ENCODE data around the gene BRINP1. TPM values are rescaled to one million over a fixed set of nuclear protein-coding genes. Genes with fewer than 3 reads are reported as not detected.

Gene BRINP1
- total RNA-seq, 1 donor from 2014 or later = 11.4 TPM

GRCh38 chr9:119322184-119322583 lies 47.1 kb downstream of the BRINP1 start:
- Mint-ChIP-seq H3K27ac (no peak overlapping the region), H3K4me1 (ENCODE audit: unreplicated experiment) (peaks cover 3% of the 10 kb centered on the region), H3K27me3 (peaks cover 5% of the 10 kb centered on the region), H3K4me3 (no peak overlapping the region), H3K9me3 (no peaks in the 10 kb centered on the region), H3K36me3 (no peaks in the 10 kb centered on the region)
- no peak for TF ChIP-seq CTCF (conservative IDR thresholded peaks at IDR 0.05)
- no peak for DNase-seq (ENCODE audit: extremely low spot score, unreplicated experiment)

- Mint-ChIP-seq H3K27me3 (no peaks in the 10 kb centered on the region), H3K4me3 (no peak overlapping the region), H3K27ac (no peak overlapping the region), H3K36me3 (peaks cover 4% of the 10 kb centered on the region), H3K9me3 (no peaks in the 10 kb centered on the region), H3K4me1 (ENCODE audit: unreplicated experiment) (no peaks in the 10 kb centered on the region)
- no peak for DNase-seq (ENCODE audit: extremely low spot score, unreplicated experiment)
- TF ChIP-seq CTCF (conservative IDR thresholded peaks at IDR 0.05) = no peak
Observed at GRCh38 chr9:119318371-119318770, 50.9 kb downstream of the BRINP1 start.

- no peaks in the 10 kb centered on the region for H3K9me3 Mint-ChIP-seq
- H3K27ac Mint-ChIP-seq = no peak overlapping the region
- H3K4me3 Mint-ChIP-seq = no peak overlapping the region
- TF ChIP-seq CTCF (conservative IDR thresholded peaks at IDR 0.05) = no peak
- no peaks in the 10 kb centered on the region for H3K27me3 Mint-ChIP-seq
- H3K4me1 Mint-ChIP-seq (ENCODE audit: unreplicated experiment) = no peaks in the 10 kb centered on the region
- no peak for DNase-seq (ENCODE audit: extremely low spot score, unreplicated experiment)
- H3K36me3 Mint-ChIP-seq = peaks cover 12% of the 10 kb centered on the region
Observed at GRCh38 chr9:119313846-119314245, 55.4 kb downstream of the BRINP1 start.

- peaks cover 11% of the 10 kb centered on the region for H3K36me3 Mint-ChIP-seq
- no peaks in the 10 kb centered on the region for H3K4me1 Mint-ChIP-seq (ENCODE audit: unreplicated experiment)
- H3K9me3 Mint-ChIP-seq = no peaks in the 10 kb centered on the region
- DNase-seq (ENCODE audit: extremely low spot score, unreplicated experiment) = no peak
- H3K4me3 Mint-ChIP-seq = no peak overlapping the region
- H3K27me3 Mint-ChIP-seq = no peaks in the 10 kb centered on the region
- H3K27ac Mint-ChIP-seq = no peak overlapping the region
- no peak for TF ChIP-seq CTCF (conservative IDR thresholded peaks at IDR 0.05)
Observed at GRCh38 chr9:119310741-119311140, 58.5 kb downstream of the BRINP1 start.

- TF ChIP-seq CTCF (conservative IDR thresholded peaks at IDR 0.05) = no peak
- H3K36me3 Mint-ChIP-seq = peaks cover 8% of the 10 kb centered on the region
- H3K27me3 Mint-ChIP-seq = no peaks in the 10 kb centered on the region
- no peak overlapping the region for H3K27ac Mint-ChIP-seq
- H3K4me1 Mint-ChIP-seq (ENCODE audit: unreplicated experiment) = peaks cover 4% of the 10 kb centered on the region
- no peak overlapping the region for H3K4me3 Mint-ChIP-seq
- no peak for DNase-seq (ENCODE audit: extremely low spot score, unreplicated experiment)
- no peaks in the 10 kb centered on the region for H3K9me3 Mint-ChIP-seq
Observed at GRCh38 chr9:119307471-119307870, 61.8 kb downstream of the BRINP1 start.

GRCh38 chr9:119304555-119304954 lies 64.7 kb downstream of the BRINP1 start:
- H3K36me3 Mint-ChIP-seq = no peaks in the 10 kb centered on the region
- peaks cover 4% of the 10 kb centered on the region for H3K4me1 Mint-ChIP-seq (ENCODE audit: unreplicated experiment)
- H3K4me3 Mint-ChIP-seq = no peak overlapping the region
- no peak overlapping the region for H3K27ac Mint-ChIP-seq
- TF ChIP-seq CTCF (conservative IDR thresholded peaks at IDR 0.05) = no peak
- no peaks in the 10 kb centered on the region for H3K27me3 Mint-ChIP-seq
- no peak for DNase-seq (ENCODE audit: extremely low spot score, unreplicated experiment)
- no peaks in the 10 kb centered on the region for H3K9me3 Mint-ChIP-seq

Measured in type B pancreatic cell (in vitro differentiated cells).